ENCODE results near the gene CHST12.
"Not testable (repeated sequence)": the region's sequence is repeated elsewhere in the genome, so short reads cannot be mapped to it uniquely, and the experiment has no call there.

CHST12 gene

DNA sequence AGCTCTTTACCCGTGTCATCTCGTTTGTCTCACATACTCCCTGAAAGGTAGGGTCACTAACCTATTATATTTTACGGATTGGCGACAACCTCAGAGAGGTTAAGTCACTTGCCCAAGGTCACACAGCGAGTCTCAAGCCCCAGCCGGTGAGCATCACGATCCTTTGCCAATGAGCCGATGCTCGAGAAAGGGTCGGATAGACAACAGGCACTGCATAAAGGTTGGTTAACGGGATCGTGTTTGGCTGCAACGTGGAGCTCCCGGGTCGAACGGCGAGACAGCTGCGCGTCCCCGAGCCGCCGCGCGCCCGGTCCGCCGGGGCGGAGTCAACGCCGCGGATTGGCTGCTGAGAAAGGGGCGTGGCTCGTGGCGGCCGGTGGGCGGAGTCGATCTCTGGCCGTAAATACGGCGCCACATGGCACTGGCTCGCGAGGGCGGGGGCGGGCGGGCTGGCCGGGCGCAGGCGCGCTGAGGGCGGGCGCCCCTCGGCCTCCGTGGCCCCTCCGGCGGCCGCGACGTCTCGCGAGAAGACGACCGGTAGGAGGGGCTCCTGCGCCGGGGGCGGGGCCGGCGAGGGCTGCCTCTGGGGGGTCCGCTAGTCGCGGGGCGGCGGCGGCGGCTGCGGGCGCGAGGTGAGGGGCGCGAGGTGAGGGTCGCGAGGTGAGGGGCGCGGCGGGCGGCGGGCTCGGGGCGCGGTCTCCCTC lies at the start of gene CHST12:
CHST12 (plus strand) TSS at position 598 of the 704 bp plus-strand sequence. CDS start 29,029 bp downstream, outside the sequence.
- DNase-seq (ENCODE audit: low read depth, low spot score): peak; percentile 85

DNA sequence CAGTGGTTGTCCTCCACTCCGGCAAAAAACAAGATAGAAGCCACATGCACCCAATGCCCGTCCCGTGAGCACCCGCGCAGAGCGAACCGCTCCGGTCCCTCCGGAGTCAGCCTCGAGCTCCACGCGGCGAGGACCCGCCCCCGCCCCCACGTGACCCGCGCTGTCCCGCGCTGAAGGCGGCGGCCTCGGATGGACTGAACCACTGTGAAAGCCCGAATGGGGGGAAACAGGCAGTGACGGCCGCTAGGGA lies 49.5 kb upstream of the CHST12 start:
- DNase-seq (ENCODE audit: low read depth, low spot score): peak; percentile 83

DNA sequence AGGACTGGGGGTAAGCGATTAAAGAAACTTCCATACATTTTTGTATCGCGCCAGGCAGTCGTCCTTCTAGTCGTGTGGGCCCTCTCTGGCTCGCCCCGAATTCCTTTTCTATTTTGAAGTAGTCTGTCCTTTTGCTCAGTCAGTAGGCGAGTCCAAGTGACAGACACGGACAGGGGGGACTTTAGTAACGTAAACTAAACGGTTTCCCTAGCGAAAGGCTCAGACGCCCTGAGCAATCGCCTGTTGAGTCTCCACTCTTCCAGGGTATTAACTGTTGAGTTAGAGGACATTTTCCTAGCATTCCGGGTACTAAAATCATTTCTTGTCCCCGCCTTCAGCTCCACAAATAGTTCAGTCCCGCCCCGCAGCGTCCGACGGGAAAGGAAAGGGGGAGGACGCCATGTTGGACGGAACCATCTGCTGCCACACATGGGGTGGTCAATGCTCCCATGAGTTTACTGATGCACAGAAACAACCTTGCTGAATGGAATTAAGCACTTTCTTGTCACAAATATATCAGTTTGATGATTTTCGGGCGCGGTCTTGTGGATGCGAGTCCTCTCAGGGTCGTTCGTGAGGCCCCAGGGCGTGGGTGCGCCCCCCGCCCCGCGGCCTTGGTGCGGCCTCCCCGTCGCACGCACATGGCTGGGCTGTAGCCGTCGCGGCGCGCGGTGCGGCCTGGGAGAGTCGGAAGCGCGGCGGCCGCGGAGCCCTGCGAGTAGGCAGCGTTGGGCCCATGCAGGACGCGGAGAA lies 49.0 kb upstream of the CHST12 start, which contains the start of gene EIF3B:
EIF3B (plus strand) TSS at position 642 of the 753 bp plus-strand sequence; CDS start at position 737, 95 bp downstream.
- DNase-seq (ENCODE audit: low read depth, low spot score): peak; percentile 84

GRCh38 chr7:2354939-2355704 lies 48.3 kb upstream of the CHST12 start:
- no peak for DNase-seq (ENCODE audit: low read depth, low spot score)

DNA sequence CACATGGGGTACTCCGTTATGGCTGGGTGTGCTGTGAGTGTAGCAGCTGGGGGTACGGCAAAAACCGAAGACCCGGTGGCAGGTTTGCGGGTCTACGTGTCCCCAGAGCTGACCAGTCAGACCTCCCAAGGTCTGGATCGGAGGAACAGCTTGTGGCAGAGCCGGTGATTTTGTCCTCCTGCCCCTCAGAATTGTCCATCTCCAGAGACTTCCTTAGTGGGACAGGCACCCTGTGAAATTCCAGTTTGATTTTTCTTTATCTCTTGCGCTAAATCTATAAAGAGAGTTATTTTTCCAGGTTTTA lies 47.8 kb upstream of the CHST12 start:
- no peak for DNase-seq (ENCODE audit: low read depth, low spot score)

DNA sequence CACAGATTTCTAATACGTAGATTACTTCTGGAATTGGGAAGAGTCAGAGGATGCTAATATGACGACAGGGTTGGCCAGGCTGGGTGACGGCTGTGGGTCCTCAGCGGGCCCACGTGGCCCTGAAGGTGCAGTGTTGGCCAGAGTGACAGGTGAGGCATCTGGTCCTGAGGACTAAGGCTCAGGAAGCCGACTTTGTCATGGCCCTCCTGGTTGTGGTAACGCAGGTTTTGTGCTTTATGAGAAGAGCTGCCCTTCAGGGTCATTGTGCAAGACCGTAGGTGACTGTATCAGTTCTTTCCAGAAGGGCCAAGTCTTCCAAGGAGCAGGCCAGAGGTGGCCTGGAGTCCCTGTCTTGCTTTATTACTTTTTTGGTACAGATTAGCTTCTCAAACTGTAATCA lies 46.2 kb upstream of the CHST12 start:
- DNase-seq (ENCODE audit: low read depth, low spot score): no peak

DNA sequence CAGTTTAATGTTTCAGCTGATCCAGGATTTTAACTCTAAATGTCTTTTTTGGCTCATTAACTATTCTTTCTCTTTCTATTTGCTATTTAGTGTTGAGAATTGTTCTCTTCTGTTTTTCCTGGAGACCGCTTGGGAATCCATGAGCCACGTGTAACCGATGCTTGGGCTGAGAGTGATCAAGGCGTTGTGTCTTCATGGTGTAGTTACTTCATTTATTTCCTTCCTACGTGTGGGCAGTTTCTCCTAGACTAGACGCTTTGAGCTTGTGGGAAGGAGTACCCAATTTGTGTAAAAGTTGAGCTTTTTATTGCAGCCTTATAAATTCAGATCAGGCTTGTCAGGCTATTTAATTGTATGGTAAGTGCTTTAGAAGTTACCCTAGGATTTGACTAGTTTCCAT lies 45.8 kb upstream of the CHST12 start:
- no peak for DNase-seq (ENCODE audit: low read depth, low spot score)

- DNase-seq (ENCODE audit: low read depth, low spot score): no peak
Measured at GRCh38 chr7:2358968-2359527, 44.4 kb upstream of the CHST12 start.

DNA sequence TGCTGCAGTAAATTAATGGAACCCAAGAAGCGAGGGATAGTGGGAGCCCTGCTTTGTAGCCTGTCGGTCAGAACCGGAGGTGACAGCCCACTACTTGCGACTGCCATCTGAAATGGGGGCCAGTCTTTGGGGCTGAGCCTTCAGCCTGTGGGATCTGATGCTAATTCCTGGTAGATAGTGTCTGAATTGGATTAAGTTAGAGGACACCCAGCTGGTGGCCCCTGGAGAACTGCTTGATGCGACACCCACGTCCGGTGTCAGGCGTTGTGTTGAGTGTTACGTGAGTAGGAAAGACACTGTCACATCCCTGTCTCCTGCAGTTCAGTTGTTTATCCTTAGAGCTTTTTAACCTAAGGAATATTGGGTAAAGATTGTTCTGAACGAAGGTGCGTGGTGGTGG lies 43.8 kb upstream of the CHST12 start:
- DNase-seq (ENCODE audit: low read depth, low spot score): no peak

GRCh38 chr7:2360796-2361195 lies 42.6 kb upstream of the CHST12 start:
- DNase-seq (ENCODE audit: low read depth, low spot score): no peak

GRCh38 chr7:2362385-2363088 lies 40.9 kb upstream of the CHST12 start:
- DNase-seq (ENCODE audit: low read depth, low spot score): no peak

DNA sequence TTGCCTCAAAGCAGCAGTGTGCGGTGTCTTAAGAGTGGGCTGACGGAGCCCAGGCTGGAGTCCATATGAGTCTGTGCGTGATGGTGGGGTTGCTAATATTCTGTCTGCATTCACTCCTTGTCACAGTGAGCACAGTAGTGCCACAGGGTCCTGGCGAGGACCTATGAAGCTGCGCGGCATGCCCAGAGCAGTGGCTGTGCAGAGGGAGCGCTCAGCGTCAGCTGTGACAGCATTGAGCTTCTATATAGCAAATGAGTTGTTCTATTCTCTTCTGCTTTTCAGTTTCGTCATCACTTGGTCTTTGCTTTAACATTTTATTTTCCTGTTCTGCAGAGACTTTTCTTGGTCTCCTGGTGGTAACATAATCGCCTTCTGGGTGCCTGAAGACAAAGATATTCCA lies 34.3 kb upstream of the CHST12 start:
- DNase-seq (ENCODE audit: low read depth, low spot score): no peak

GRCh38 chr7:2371329-2371728 lies 32.1 kb upstream of the CHST12 start:
- no peak for DNase-seq (ENCODE audit: low read depth, low spot score)

DNA sequence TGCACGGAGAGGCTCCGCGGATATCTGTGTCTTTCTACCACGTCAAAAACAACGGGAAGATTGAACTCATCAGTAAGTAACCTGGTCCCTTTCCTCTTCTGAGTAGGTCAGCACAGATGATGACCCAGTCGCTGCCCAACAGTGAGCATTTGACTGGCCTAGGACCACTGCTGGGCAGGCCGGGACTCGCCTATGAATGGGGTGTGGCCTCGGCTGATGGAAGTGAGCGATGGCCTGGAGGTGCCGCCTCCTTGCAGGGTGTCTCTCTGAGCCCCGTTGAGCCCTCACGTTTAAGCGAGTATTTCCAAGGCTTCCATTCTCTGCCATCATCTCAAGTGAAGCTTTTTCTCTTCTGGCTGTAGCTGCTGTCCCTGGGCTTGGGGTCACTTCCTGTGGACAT lies 30.7 kb upstream of the CHST12 start:
- no peak for DNase-seq (ENCODE audit: low read depth, low spot score)

GRCh38 chr7:2373124-2373556 lies 30.3 kb upstream of the CHST12 start:
- DNase-seq (ENCODE audit: low read depth, low spot score): no peak

DNA sequence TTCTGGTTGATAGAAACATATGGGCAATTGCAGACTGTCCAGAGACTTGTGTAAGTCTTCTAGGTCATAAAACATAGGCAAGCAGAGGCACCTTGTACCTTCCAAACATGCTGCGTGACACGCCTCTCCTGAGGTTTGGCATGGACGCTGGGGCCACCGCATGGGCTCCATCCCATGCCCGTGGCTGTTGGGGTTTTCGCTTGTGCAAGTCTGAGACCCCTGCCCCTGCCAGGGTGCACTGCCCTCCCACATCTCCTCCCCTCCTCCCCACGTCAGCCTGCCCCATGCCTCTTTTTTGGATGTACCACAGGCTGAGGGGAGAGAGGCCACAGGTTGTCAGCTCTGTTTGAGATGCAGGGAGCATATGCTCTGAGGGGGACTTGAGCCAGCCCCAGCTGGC lies 29.8 kb upstream of the CHST12 start:
- DNase-seq (ENCODE audit: low read depth, low spot score): no peak

DNA sequence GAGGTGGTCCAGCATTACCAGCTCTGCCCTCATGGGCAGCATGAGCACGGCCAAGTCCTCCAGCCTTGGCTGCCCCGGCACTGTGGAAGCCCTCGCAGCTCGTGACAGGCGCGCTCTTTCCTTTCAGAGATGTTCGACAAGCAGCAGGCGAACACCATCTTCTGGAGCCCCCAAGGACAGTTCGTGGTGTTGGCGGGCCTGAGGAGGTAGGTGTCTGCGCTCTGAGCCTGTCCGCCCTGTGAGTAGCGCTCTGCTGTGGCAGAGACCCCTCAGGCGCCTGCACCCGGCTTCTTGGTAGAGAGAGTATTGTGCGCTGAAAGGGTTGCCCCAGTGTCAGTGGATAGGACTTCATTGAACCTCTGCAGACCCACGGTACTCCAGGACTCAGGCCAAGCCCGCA lies 29.0 kb upstream of the CHST12 start:
- no peak for DNase-seq (ENCODE audit: low read depth, low spot score)

GRCh38 chr7:2374830-2375728 lies 28.3 kb upstream of the CHST12 start:
- no peak for DNase-seq (ENCODE audit: low read depth, low spot score)

GRCh38 chr7:2376351-2377154 lies 26.9 kb upstream of the CHST12 start:
- no peak for DNase-seq (ENCODE audit: low read depth, low spot score)

DNA sequence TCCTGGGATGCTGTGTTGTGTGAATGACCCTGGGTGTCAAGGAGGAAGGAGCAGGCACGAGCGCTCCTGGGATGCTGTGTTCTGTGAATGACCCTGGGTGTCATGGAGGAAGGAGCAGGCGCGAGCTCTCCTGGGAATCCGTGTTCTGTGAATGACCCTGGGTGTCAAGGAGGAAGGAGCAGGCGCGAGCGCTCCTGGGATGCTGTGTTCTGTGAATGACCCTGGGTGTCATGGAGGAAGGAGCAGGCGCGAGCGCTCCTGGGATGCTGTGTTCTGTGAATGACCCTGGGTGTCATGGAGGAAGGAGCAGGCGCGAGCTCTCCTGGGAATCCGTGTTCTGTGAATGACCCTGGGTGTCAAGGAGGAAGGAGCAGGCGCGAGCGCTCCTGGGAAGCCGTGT lies 25.9 kb upstream of the CHST12 start:
- not testable (repeated sequence) for DNase-seq (ENCODE audit: low read depth, low spot score)

All from activated CD4-positive, CD25-positive, alpha-beta regulatory T cell treated with anti-CD3 and anti-CD28 coated beads, Interleukin-2, amount 50 U/mL, for 16 hours (primary cell).